Measurements from ENCODE around the gene GNAT3.

Gene GNAT3

DNA sequence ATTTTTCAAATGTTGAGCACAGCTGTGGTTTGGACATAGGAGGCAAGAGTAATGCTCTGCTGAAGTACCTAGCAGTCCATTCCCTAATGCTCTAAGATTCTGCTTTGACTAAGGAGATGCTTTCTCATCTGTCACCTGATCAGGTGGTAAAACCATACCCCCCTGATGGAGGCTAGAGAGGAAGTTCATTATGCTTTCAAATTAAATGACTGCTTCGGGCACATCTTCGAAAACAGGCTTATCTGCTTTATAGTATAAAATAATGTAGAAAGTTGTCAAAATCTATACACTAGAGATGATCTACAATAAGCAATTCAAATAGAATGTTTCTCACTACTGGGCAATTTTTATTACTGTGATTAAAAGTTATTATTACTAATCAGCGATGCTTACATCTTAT, at the start of gene GNAT3:
Gene GNAT3, minus strand, starts transcription at position 101 of the 400 bp plus-strand sequence. CDS start 138 bp downstream, outside the sequence.
- ATAC-seq (no peak), DNase-seq (no peak)

DNA sequence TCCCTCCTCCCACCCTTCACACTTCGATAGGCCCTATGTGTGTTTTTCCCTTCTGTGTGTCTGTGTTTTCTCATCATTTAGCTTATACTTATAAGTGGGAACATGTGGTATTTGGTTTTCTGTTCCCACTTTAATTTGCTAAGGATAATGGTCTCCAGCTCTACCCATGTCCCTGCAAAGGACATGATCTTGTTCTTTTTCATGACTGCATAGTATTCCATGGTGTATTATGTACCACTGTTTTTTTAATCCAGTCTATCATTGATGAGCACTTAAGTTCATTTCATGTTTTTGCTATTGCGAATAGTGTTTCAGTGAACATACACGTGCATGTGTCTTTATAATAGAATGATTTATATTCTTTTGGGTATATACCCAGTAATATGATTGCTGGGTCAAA, 46.3 kb upstream of the GNAT3 start:
- no peak for ATAC-seq
- no peak for DNase-seq

DNA sequence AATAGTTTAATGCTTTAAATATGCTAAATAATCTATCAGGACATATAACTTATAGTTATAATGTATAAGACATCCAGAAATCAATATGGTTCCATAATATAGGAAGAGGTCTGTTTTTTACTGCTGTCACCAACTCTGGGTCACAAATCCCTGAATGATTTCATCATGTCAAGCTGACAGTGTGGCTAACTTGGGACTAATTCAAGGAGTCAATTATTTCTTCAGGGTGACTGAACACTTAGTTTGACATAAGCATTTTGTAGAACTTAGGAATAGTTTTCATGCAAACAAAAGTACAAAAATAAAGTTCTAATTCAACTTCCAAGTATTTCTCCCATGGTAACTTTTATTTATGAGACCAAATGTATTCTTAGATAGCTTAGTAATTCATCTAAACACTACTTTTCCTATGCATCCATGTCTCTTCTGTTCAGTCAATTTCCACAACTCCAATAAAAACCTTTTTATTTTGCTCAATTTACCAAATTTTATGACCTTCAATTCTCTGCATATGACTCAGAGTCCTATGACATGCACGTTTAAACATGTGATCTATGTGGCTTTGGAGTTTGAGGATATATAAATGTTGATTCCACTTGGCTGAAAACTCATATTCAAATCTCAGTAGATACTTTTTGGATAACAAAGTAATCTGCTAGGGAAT, 40.3 kb upstream of the GNAT3 start:
- ATAC-seq: no peak

GRCh38 chr7:80550005-80550404, 38.1 kb upstream of the GNAT3 start:
- no peak for ATAC-seq

More for the DNA sequence above, 40.3 kb upstream of the GNAT3 start:
- no peak for DNase-seq

GRCh38 chr7:80548840-80549530, 37.1 kb upstream of the GNAT3 start:
- ATAC-seq (no peak), DNase-seq (no peak)

More at GRCh38 chr7:80550005-80550404, 38.1 kb upstream of the GNAT3 start:
- no peak for DNase-seq

DNA sequence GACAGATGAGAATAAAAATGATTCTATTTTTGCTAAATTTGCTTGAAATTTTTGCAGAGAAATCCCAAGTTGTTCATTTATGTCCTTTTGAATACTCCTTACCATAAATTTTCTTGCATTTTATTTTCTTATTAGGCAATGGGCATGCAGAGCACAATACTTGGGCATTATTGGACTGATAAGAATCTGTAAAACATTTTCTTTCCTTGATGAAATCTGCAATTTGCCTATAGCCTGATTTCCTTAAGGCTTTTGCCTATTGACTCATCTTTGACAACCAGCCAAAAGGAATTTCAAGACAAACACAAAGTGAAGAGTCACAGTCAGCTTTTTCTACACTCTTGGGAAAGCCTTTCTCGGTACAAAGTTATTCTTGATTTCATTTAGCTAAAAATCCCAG, 30.5 kb upstream of the GNAT3 start:
- no peak for ATAC-seq
- no peak for DNase-seq

DNA sequence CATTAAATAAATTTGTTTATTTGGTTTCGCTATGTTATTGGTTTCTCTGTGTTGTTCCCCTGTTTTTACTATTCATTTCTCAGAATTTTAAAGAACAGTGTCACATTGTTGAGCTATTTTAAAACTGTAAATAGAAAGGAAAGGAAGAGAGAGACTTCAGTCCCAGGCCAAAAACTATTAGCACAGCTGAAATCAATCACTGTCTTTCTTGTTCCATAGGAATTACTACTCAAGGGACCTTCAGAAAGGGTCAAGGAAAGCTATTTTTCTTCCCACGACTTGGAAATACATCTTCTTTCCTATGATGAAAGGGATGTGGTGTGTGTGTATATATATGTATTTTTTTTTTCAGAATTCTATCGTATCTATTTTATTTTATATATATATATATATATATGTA, 29.0 kb upstream of the GNAT3 start:
- ATAC-seq (no peak), DNase-seq (no peak)

DNA sequence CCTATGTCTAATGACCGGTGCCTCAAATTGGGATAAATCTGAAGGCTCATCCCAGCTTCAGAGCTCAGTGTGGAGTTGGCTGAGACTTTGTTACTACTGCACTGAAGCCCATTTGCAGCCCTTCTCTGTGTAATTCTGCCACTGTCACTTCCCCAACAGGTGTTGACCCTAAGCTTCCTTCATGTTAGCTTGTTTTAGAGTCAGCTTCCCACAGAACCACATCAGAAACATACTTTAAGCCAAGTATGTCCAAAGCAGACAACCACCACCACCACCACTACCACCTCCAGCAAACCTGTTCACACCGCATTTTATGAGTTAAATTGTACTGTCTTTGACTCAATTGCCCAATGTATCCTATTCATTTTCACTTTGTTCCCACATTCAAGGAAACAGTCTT, 25.2 kb upstream of the GNAT3 start:
- ATAC-seq: no peak
- no peak for DNase-seq

DNA sequence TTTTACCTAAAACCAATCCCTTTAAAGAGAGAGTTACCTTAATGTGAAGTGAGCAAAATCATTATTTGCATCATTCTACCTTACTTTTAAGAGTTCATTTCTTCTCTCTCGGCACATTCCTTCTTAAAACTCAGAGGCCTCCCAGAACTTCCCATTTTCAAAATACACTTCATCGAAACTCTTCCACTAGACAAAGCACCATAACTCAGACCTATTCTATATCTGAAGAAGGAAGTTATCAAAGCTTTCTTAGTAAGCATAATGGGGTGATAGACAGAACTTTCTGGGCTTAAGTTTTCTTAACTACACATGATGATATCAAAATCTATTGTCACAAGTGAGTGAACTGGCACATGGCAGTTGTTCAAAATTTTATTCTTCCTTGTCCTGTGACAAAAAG, 24.6 kb upstream of the GNAT3 start:
- ATAC-seq (no peak), DNase-seq (no peak)

GRCh38 chr7:80533287-80533686, 21.4 kb upstream of the GNAT3 start:
- ATAC-seq: no peak
- no peak for DNase-seq

- no peak for DNase-seq
- ATAC-seq: no peak
Measured at GRCh38 chr7:80532153-80532552, 20.3 kb upstream of the GNAT3 start.

GRCh38 chr7:80530136-80530535, 18.3 kb upstream of the GNAT3 start:
- ATAC-seq (no peak), DNase-seq (no peak)

- DNase-seq (no peak), ATAC-seq (no peak)
Measured at GRCh38 chr7:80529362-80529761, 17.5 kb upstream of the GNAT3 start.

DNA sequence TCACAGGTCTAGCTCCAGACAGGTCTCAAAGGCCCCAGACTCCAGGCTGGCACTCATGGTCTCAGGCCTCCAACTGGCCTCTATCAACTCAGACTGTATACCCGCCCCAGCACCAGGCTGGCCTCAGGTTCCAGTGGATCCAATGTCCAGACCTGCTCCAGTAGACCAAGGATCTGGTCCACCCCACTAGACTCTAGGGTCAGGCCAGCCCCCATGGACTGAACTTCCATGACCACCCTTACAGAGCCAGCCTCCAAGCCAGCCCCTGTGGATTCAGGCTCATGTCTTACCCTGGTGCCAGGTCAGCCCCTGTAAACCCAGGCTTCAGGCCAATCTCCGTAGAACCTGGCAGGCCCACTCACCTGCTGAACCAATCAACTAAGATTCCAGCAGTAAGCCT, 16.8 kb upstream of the GNAT3 start:
- DNase-seq (no peak), ATAC-seq (no peak)

- no peak for DNase-seq
- no peak for ATAC-seq
Measured at GRCh38 chr7:80526472-80526871, 14.6 kb upstream of the GNAT3 start.

DNA sequence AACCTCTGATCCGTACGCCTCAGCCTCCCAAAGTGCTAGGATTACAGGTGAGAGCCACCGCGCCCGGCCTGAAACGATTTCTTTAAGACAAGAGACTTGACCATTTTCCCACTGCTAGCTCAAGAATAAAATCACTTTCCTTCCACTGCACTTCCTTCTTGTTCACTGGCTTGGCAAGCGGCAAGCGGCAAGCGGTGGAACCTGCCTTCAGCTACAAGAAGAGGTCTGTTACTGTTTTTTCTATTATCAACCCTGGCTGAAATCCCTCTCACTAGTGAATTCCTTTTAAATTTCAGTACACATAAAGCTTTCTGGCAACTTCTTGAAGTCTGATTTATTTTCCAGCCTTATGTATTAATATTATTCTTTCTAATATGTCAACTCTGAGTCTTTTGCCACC, 12.8 kb upstream of the GNAT3 start:
- no peak for DNase-seq
- no peak for ATAC-seq

- DNase-seq: no peak
- ATAC-seq: no peak
Measured at GRCh38 chr7:80521809-80522208, 9.9 kb upstream of the GNAT3 start.

DNA sequence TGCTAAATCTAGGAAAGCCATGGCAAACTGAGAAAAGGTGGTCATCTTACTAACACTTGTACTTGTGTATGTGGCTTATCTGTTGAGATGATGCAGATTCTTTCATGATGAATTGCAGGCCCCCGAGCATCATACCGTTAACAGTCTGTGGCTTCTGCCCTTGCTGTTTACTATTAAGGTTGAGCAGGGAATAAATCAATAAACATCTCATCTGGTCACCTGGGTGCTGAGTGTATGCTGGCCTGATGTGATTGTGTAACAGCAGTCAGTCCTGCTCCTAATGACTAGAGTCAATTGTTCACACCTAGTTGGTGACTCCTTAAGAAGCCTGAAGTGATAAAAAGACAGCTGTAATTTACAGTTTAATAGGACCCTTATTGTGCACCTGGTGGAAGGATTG, 8.3 kb upstream of the GNAT3 start:
- no peak for ATAC-seq
- no peak for DNase-seq

- no peak for ATAC-seq
- DNase-seq: no peak
Measured at GRCh38 chr7:80517282-80517747, 5.5 kb upstream of the GNAT3 start.

- DNase-seq (no peak), ATAC-seq (no peak)
Measured at GRCh38 chr7:80515298-80515697, 3.4 kb upstream of the GNAT3 start.

DNA sequence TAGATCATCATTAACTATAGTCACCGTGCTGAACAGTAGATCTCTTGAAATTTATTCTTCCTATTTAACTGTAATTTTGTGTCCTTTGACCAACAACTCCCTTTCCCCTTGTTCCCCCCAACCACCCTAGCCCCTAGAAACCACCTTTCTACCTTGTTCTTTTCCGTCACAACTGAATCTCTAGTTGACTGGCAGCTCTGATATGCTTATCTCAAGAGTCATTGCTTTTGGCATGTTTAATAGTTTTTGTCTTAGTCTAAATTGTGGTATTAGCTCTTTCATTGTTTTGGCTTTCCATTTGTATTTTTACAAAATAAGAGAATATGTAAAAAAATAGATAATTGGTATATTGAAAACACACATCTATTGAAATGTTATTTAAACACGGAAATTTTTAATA, 1.8 kb downstream of the GNAT3 start:
- DNase-seq (no peak), ATAC-seq (no peak)

- DNase-seq (no peak), ATAC-seq (no peak)
Measured at GRCh38 chr7:80508440-80508839, 3.4 kb downstream of the GNAT3 start.

DNA sequence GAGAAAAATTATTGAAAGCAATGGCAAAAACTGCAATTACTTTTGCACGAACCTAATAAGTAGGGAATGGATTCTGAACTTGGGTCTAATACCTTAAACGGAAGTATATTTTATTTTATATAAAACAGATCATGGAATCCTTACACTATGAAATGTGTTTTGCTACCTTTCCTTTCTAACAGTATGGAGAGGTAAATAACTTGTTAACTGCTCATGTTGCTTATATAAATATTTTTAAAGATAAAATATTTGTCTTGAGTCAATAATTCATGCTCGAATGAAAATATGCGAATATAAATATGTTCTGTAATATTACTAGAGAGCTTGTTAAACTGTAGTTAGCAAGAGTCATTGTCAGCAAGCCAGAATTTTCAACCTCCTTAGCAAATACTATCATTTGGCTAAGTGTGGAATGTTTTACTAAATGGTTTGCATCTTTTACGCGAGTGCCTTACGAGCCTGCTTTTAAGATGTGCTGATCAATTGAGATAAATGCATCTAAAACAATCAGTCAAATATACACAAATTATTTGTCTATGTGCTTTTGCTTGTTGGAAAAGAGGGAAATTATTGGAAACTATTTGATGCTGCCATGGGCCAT, 5.9 kb downstream of the GNAT3 start:
- DNase-seq: no peak
- no peak for ATAC-seq

GRCh38 chr7:80500325-80500724, 11.5 kb downstream of the GNAT3 start:
- DNase-seq: no peak
- no peak for ATAC-seq

Data from stimulated activated naive CD8-positive, alpha-beta T cell treated with anti-CD3 and anti-CD28 coated beads, Interleukin-15, Interleukin-2, amounts not matched to agents 100 U/mL and 50 U/mL, for 24 hours (primary cell).